Activated CD4-positive, alpha-beta memory T cell treated with anti-CD3 and anti-CD28 coated beads, Interleukin-2, amount 10 ng/mL, durations not matched to agents 7 days and 5 days (primary cell): ENCODE measurements around the gene TTC8. TPM values are rescaled to one million over a fixed set of nuclear protein-coding genes. Genes with fewer than 3 reads are reported as not detected.

Source experiments
- CTCF ChIA-PET: fragments of 350-600 bp; sonication (Branson Sonifier 250); formaldehyde crosslinking; loops from one replicate; lab custom pipeline; 2021; ENCODE audit warnings: antibody characterized with exemption, inconsistent platforms; lab: Charles Lee
- POLR2A ChIA-PET: fragments of 350-600 bp; sonication (Branson Sonifier 250); formaldehyde crosslinking; loops from one replicate; lab custom pipeline; 2021; ENCODE audit warnings: antibody characterized with exemption; lab: Charles Lee
- DNase-seq: peaks from one replicate; pipeline ENCODE4 v3.0.0-alpha.2; 2020
- H3K27ac Mint-ChIP-seq: one replicate; pipeline ENCODE4 v1.8.0; 2021; ENCODE audit warnings: mild to moderate bottlenecking, mixed read lengths
- H3K27me3 Mint-ChIP-seq: one replicate; pipeline ENCODE4 v1.8.0; 2021; ENCODE audit warnings: mixed read lengths
- H3K36me3 Mint-ChIP-seq: one replicate; pipeline ENCODE4 v1.8.0; 2021; ENCODE audit warnings: low read depth, mixed read lengths
- H3K4me1 Mint-ChIP-seq: one replicate; pipeline ENCODE4 v1.8.0; 2021; ENCODE audit warnings: mixed read lengths
- H3K4me3 Mint-ChIP-seq: one replicate; pipeline ENCODE4 v1.8.0; 2021; ENCODE audit warnings: mild to moderate bottlenecking, mixed read lengths
- H3K9me3 Mint-ChIP-seq: one replicate; pipeline ENCODE4 v1.8.0; 2021; ENCODE audit warnings: mixed read lengths
- total RNA-seq, 2 experiments: library from RNA; stranded (reverse); gene quantifications; one replicate each; pipeline ENCODE4 v1.2.3, GENCODE V29; 2021

TTC8 gene
- total RNA-seq, 2 experiments from 2014 or later = 1.8 to 2.3 TPM

DNA sequence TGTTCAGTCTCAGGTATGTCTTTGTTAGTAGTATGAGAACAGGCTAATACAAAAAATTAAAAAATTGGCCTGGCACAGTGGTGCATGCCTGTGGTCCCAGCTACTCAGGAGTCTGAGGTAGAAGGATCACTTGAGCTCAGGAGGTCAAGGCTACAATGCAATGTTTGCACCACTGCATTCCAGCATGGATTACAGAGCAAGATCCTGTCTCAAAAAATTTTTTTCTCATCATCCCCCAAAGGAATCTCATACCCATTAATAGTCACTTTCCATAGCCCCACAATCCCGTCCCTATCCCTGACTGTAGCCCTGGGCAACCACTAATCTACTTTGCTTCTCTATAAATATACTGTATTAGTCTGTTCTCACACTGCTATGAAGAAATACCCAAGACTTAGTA lies 57.8 kb downstream of the TTC8 start:
- H3K27me3 Mint-ChIP-seq = peaks cover 3% of the 10 kb centered on the region
- no peak for DNase-seq
- CTCF ChIA-PET = no interaction called here
- H3K36me3 Mint-ChIP-seq = peaks cover 4% of the 10 kb centered on the region
- no peaks in the 10 kb centered on the region for H3K4me1 Mint-ChIP-seq
- POLR2A ChIA-PET = no interaction called here
- peaks cover 13% of the 10 kb centered on the region for H3K9me3 Mint-ChIP-seq
- no peak overlapping the region for H3K4me3 Mint-ChIP-seq
- H3K27ac Mint-ChIP-seq = no peak overlapping the region

- ChIA-PET CTCF (no interaction called here), POLR2A (no interaction called here)
- DNase-seq = no peak
- Mint-ChIP-seq H3K4me1 (no peaks in the 10 kb centered on the region), H3K27ac (no peak overlapping the region), H3K4me3 (no peak overlapping the region), H3K9me3 (no peaks in the 10 kb centered on the region), H3K36me3 (no peaks in the 10 kb centered on the region), H3K27me3 (peaks cover 3% of the 10 kb centered on the region)
Measured at GRCh38 chr14:88895116-88895515, 70.7 kb downstream of the TTC8 start.

- Mint-ChIP-seq H3K27ac (no peak overlapping the region), H3K4me1 (no peaks in the 10 kb centered on the region), H3K36me3 (no peaks in the 10 kb centered on the region), H3K27me3 (peaks cover 7% of the 10 kb centered on the region), H3K4me3 (no peak overlapping the region), H3K9me3 (no peaks in the 10 kb centered on the region)
- ChIA-PET CTCF (no interaction called here), POLR2A (no interaction called here)
- no peak for DNase-seq
Measured at GRCh38 chr14:88901189-88901588, 76.7 kb downstream of the TTC8 start.

- Mint-ChIP-seq H3K27me3 (peaks cover 7% of the 10 kb centered on the region), H3K36me3 (no peaks in the 10 kb centered on the region), H3K9me3 (no peaks in the 10 kb centered on the region), H3K4me1 (no peaks in the 10 kb centered on the region), H3K4me3 (no peak overlapping the region), H3K27ac (no peak overlapping the region)
- DNase-seq = no peak
- ChIA-PET CTCF (no interaction called here), POLR2A (no interaction called here)
Measured at GRCh38 chr14:88901991-88902390, 77.5 kb downstream of the TTC8 start.

GRCh38 chr14:88902850-88903249 lies 78.4 kb downstream of the TTC8 start:
- no peak overlapping the region for H3K4me3 Mint-ChIP-seq
- peaks cover 7% of the 10 kb centered on the region for H3K27me3 Mint-ChIP-seq
- no peaks in the 10 kb centered on the region for H3K9me3 Mint-ChIP-seq
- POLR2A ChIA-PET = no interaction called here
- H3K36me3 Mint-ChIP-seq = no peaks in the 10 kb centered on the region
- DNase-seq = no peak
- H3K27ac Mint-ChIP-seq = no peak overlapping the region
- CTCF ChIA-PET = no interaction called here
- no peaks in the 10 kb centered on the region for H3K4me1 Mint-ChIP-seq

DNA sequence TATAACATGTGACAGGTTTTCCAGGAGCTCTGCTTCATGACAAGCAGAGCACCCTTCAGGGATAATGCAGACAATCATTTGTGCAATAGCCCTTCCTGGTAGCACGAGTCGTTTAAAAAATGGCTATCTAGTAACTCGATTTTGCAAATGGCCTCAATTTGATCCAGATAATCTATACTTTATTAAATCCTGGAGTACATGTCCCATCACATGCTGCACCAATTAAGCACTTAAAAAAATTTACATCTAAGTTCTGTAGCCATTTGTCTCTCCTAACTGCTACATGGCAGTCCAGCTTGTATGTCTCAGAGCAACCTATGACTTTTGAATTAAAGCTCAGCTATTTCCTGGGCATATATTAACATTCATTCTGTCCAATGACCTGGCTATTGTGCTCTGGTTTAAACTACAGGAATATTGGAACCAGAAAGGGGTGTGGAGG lies 79.8 kb downstream of the TTC8 start:
- CTCF ChIA-PET = no interaction called here
- no peak overlapping the region for H3K4me3 Mint-ChIP-seq

DNA sequence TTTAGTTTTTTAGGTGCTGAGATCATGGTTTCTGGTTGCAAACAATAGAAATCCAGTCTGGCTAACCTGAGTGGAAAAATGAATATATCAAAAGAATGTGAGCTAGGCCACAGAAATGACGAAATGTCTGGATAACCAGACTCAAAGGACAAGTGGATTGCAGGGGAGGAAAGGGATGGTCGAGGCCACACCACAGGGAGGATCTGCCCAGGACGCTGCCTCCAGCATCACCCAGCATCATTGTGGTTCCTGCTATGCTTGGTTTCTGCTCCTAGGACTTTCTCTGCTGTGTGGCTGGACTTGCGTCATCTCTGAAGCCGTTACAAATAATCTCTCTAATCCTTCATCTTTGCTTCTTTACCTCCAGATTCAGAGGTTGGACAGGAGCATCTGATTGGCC lies 80.4 kb downstream of the TTC8 start:
- DNase-seq = no peak
- Mint-ChIP-seq H3K4me1 (no peaks in the 10 kb centered on the region), H3K9me3 (no peaks in the 10 kb centered on the region), H3K27me3 (peaks cover 7% of the 10 kb centered on the region), H3K27ac (no peak overlapping the region), H3K36me3 (no peaks in the 10 kb centered on the region), H3K4me3 (no peak overlapping the region)
- CTCF ChIA-PET = no interaction called here
- POLR2A ChIA-PET = no interaction called here

More for the DNA sequence above, 79.8 kb downstream of the TTC8 start:
- Mint-ChIP-seq H3K36me3 (no peaks in the 10 kb centered on the region), H3K27ac (no peak overlapping the region), H3K9me3 (no peaks in the 10 kb centered on the region), H3K27me3 (peaks cover 7% of the 10 kb centered on the region), H3K4me1 (no peaks in the 10 kb centered on the region)
- no peak for DNase-seq
- POLR2A ChIA-PET = no interaction called here

- Mint-ChIP-seq H3K4me3 (no peak overlapping the region), H3K27me3 (no peaks in the 10 kb centered on the region), H3K36me3 (no peaks in the 10 kb centered on the region), H3K4me1 (no peaks in the 10 kb centered on the region), H3K9me3 (no peaks in the 10 kb centered on the region), H3K27ac (no peak overlapping the region)
- CTCF ChIA-PET = no interaction called here
- DNase-seq = no peak
- POLR2A ChIA-PET = no interaction called here
Measured at GRCh38 chr14:88908216-88908615, 83.8 kb downstream of the TTC8 start.

DNA sequence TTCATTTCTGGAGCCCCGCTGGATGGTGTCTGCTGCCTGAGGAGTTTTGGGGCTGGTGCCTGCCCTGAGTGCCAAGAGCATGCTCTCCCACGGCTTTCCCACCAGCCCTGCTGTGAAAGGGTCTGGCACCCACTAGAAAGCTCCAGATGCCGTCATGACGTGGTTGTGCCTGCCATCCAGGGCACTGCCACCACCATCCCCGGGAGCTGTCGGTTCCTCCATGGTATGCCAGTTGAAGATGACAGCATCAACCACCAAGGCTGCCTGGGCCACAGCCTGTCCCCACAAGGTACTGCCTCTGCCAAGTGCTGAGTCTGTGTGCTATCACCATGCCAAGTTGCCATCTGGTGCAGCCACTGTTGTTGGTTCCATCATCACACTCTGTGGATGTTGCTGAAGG lies 85.9 kb downstream of the TTC8 start:
- POLR2A ChIA-PET = no interaction called here
- CTCF ChIA-PET = no interaction called here
- H3K4me3 Mint-ChIP-seq = no peak overlapping the region

DNA sequence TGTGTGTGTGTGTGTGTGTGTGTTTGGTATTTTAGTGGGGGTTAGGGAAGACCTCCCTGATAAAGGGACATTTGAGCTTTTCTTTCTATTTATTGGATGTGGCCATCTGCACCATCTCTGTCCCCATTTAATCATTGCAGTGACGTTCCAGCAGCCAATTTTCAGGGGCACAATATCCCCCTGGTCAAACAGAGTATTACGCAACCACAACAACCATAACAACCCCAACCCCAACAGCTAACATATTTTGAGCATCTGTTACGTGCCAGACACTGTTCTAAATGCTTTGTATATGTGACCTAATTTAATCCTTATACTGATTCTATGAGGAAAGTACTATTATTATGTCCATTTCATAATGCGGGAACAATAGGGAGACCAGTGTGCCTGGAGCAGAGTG lies 87.4 kb downstream of the TTC8 start:
- no peak overlapping the region for H3K27ac Mint-ChIP-seq
- no peaks in the 10 kb centered on the region for H3K36me3 Mint-ChIP-seq
- no peaks in the 10 kb centered on the region for H3K9me3 Mint-ChIP-seq
- H3K4me3 Mint-ChIP-seq = no peak overlapping the region
- H3K27me3 Mint-ChIP-seq = no peaks in the 10 kb centered on the region
- H3K4me1 Mint-ChIP-seq = no peaks in the 10 kb centered on the region
- ChIA-PET CTCF (no interaction called here), POLR2A (no interaction called here)
- no peak for DNase-seq

More for the DNA sequence above, 85.9 kb downstream of the TTC8 start:
- Mint-ChIP-seq H3K27ac (no peak overlapping the region), H3K9me3 (no peaks in the 10 kb centered on the region), H3K36me3 (no peaks in the 10 kb centered on the region), H3K27me3 (no peaks in the 10 kb centered on the region), H3K4me1 (no peaks in the 10 kb centered on the region)
- DNase-seq = no peak

GRCh38 chr14:88914956-88915355 lies 90.5 kb downstream of the TTC8 start:
- Mint-ChIP-seq H3K4me3 (no peak overlapping the region), H3K4me1 (no peaks in the 10 kb centered on the region), H3K36me3 (no peaks in the 10 kb centered on the region), H3K9me3 (no peaks in the 10 kb centered on the region), H3K27ac (no peak overlapping the region), H3K27me3 (no peaks in the 10 kb centered on the region)
- no peak for DNase-seq
- ChIA-PET CTCF (no interaction called here), POLR2A (no interaction called here)

GRCh38 chr14:88919502-88919901 lies 95.1 kb downstream of the TTC8 start:
- POLR2A ChIA-PET = no interaction called here

More at GRCh38 chr14:88919502-88919901, 95.1 kb downstream of the TTC8 start:
- DNase-seq = no peak
- Mint-ChIP-seq H3K27me3 (peaks cover 5% of the 10 kb centered on the region), H3K9me3 (no peaks in the 10 kb centered on the region), H3K4me1 (no peaks in the 10 kb centered on the region), H3K27ac (no peak overlapping the region), H3K36me3 (no peaks in the 10 kb centered on the region), H3K4me3 (no peak overlapping the region)
- CTCF ChIA-PET = no interaction called here
